ENCODE results near the gene ADGRV1.
"Not testable (repeated sequence)": the region's sequence is repeated elsewhere in the genome, so short reads cannot be mapped to it uniquely, and the experiment has no call there.

ADGRV1 gene

GRCh38 chr5:90562341-90562740, 3.7 kb downstream of the ADGRV1 start:
- no peak overlapping the region for H3K4me3 ChIP-seq (ENCODE audit: insufficient read depth, low read depth, low read length, poor library complexity, severe bottlenecking)
- no peaks in the 10 kb centered on the region for H3K36me3 ChIP-seq (ENCODE audit: control insufficient read depth, insufficient read depth, low read length)
- no peaks in the 10 kb centered on the region for H3K4me1 ChIP-seq (ENCODE audit: control insufficient read depth, insufficient read depth, low read length, poor library complexity, severe bottlenecking)
- H3K9me3 ChIP-seq (ENCODE audit: control insufficient read depth, low read length): no peaks in the 10 kb centered on the region
- H3K27me3 ChIP-seq (replicated peaks; ENCODE audit: control insufficient read depth, insufficient read depth, low read length, poor library complexity, severe bottlenecking): peaks cover 7% of the 10 kb centered on the region
- no peak for DNase-seq
- no peak overlapping the region for H3K27ac ChIP-seq (ENCODE audit: insufficient read depth, low read length, poor library complexity, severe bottlenecking)

- Histone ChIP-seq H3K27me3 (replicated peaks; ENCODE audit: control insufficient read depth, insufficient read depth, low read length, poor library complexity, severe bottlenecking) (peaks cover 7% of the 10 kb centered on the region), H3K36me3 (ENCODE audit: control insufficient read depth, insufficient read depth, low read length) (no peaks in the 10 kb centered on the region), H3K4me3 (ENCODE audit: insufficient read depth, low read depth, low read length, poor library complexity, severe bottlenecking) (no peak overlapping the region), H3K27ac (ENCODE audit: insufficient read depth, low read length, poor library complexity, severe bottlenecking) (no peak overlapping the region), H3K9me3 (ENCODE audit: control insufficient read depth, low read length) (no peaks in the 10 kb centered on the region), H3K4me1 (ENCODE audit: control insufficient read depth, insufficient read depth, low read length, poor library complexity, severe bottlenecking) (no peaks in the 10 kb centered on the region)
- DNase-seq: no peak
Observed at GRCh38 chr5:90563108-90563507, 4.5 kb downstream of the ADGRV1 start.

GRCh38 chr5:90565491-90565890, 6.9 kb downstream of the ADGRV1 start:
- Histone ChIP-seq H3K4me1 (ENCODE audit: control insufficient read depth, insufficient read depth, low read length, poor library complexity, severe bottlenecking) (no peaks in the 10 kb centered on the region), H3K27me3 (replicated peaks; ENCODE audit: control insufficient read depth, insufficient read depth, low read length, poor library complexity, severe bottlenecking) (no peaks in the 10 kb centered on the region), H3K4me3 (ENCODE audit: insufficient read depth, low read depth, low read length, poor library complexity, severe bottlenecking) (no peak overlapping the region), H3K27ac (ENCODE audit: insufficient read depth, low read length, poor library complexity, severe bottlenecking) (no peak overlapping the region), H3K9me3 (ENCODE audit: control insufficient read depth, low read length) (no peaks in the 10 kb centered on the region), H3K36me3 (ENCODE audit: control insufficient read depth, insufficient read depth, low read length) (no peaks in the 10 kb centered on the region)
- no peak for DNase-seq

- no peaks in the 10 kb centered on the region for H3K36me3 ChIP-seq (ENCODE audit: control insufficient read depth, insufficient read depth, low read length)
- H3K4me3 ChIP-seq (ENCODE audit: insufficient read depth, low read depth, low read length, poor library complexity, severe bottlenecking): no peak overlapping the region
- no peaks in the 10 kb centered on the region for H3K4me1 ChIP-seq (ENCODE audit: control insufficient read depth, insufficient read depth, low read length, poor library complexity, severe bottlenecking)
- no peaks in the 10 kb centered on the region for H3K9me3 ChIP-seq (ENCODE audit: control insufficient read depth, low read length)
- no peak overlapping the region for H3K27ac ChIP-seq (ENCODE audit: insufficient read depth, low read length, poor library complexity, severe bottlenecking)
- DNase-seq: no peak
- no peaks in the 10 kb centered on the region for H3K27me3 ChIP-seq (replicated peaks; ENCODE audit: control insufficient read depth, insufficient read depth, low read length, poor library complexity, severe bottlenecking)
Observed at GRCh38 chr5:90569084-90569483, 10.5 kb downstream of the ADGRV1 start.

GRCh38 chr5:90570034-90570433, 11.4 kb downstream of the ADGRV1 start:
- H3K9me3 ChIP-seq (ENCODE audit: control insufficient read depth, low read length): no peaks in the 10 kb centered on the region
- no peaks in the 10 kb centered on the region for H3K4me1 ChIP-seq (ENCODE audit: control insufficient read depth, insufficient read depth, low read length, poor library complexity, severe bottlenecking)
- DNase-seq: no peak
- no peak overlapping the region for H3K4me3 ChIP-seq (ENCODE audit: insufficient read depth, low read depth, low read length, poor library complexity, severe bottlenecking)
- no peaks in the 10 kb centered on the region for H3K36me3 ChIP-seq (ENCODE audit: control insufficient read depth, insufficient read depth, low read length)
- no peaks in the 10 kb centered on the region for H3K27me3 ChIP-seq (replicated peaks; ENCODE audit: control insufficient read depth, insufficient read depth, low read length, poor library complexity, severe bottlenecking)
- H3K27ac ChIP-seq (ENCODE audit: insufficient read depth, low read length, poor library complexity, severe bottlenecking): no peak overlapping the region

GRCh38 chr5:90571147-90571773, 12.7 kb downstream of the ADGRV1 start:
- no peaks in the 10 kb centered on the region for H3K4me1 ChIP-seq (ENCODE audit: control insufficient read depth, insufficient read depth, low read length, poor library complexity, severe bottlenecking)
- H3K4me3 ChIP-seq (ENCODE audit: insufficient read depth, low read depth, low read length, poor library complexity, severe bottlenecking): no peak overlapping the region
- no peaks in the 10 kb centered on the region for H3K9me3 ChIP-seq (ENCODE audit: control insufficient read depth, low read length)
- no peak overlapping the region for H3K27ac ChIP-seq (ENCODE audit: insufficient read depth, low read length, poor library complexity, severe bottlenecking)
- no peaks in the 10 kb centered on the region for H3K27me3 ChIP-seq (replicated peaks; ENCODE audit: control insufficient read depth, insufficient read depth, low read length, poor library complexity, severe bottlenecking)
- H3K36me3 ChIP-seq (ENCODE audit: control insufficient read depth, insufficient read depth, low read length): no peaks in the 10 kb centered on the region
- DNase-seq: no peak

- Histone ChIP-seq H3K36me3 (ENCODE audit: control insufficient read depth, insufficient read depth, low read length) (no peaks in the 10 kb centered on the region), H3K4me3 (ENCODE audit: insufficient read depth, low read depth, low read length, poor library complexity, severe bottlenecking) (no peak overlapping the region), H3K9me3 (ENCODE audit: control insufficient read depth, low read length) (no peaks in the 10 kb centered on the region), H3K4me1 (ENCODE audit: control insufficient read depth, insufficient read depth, low read length, poor library complexity, severe bottlenecking) (no peaks in the 10 kb centered on the region), H3K27me3 (replicated peaks; ENCODE audit: control insufficient read depth, insufficient read depth, low read length, poor library complexity, severe bottlenecking) (no peaks in the 10 kb centered on the region), H3K27ac (ENCODE audit: insufficient read depth, low read length, poor library complexity, severe bottlenecking) (no peak overlapping the region)
- no peak for DNase-seq
Observed at GRCh38 chr5:90575712-90576111, 17.1 kb downstream of the ADGRV1 start.

- DNase-seq; H3K4me1 ChIP-seq (ENCODE audit: control insufficient read depth, insufficient read depth, low read length, poor library complexity, severe bottlenecking); H3K4me3 ChIP-seq (ENCODE audit: insufficient read depth, low read depth, low read length, poor library complexity, severe bottlenecking); H3K27me3 ChIP-seq (replicated peaks; ENCODE audit: control insufficient read depth, insufficient read depth, low read length, poor library complexity, severe bottlenecking); H3K9me3 ChIP-seq (ENCODE audit: control insufficient read depth, low read length); H3K27ac ChIP-seq (ENCODE audit: insufficient read depth, low read length, poor library complexity, severe bottlenecking); H3K36me3 ChIP-seq (ENCODE audit: control insufficient read depth, insufficient read depth, low read length): not testable (repeated sequence)
Observed at GRCh38 chr5:90576566-90576965, 18.0 kb downstream of the ADGRV1 start.

- H3K27me3 ChIP-seq (replicated peaks; ENCODE audit: control insufficient read depth, insufficient read depth, low read length, poor library complexity, severe bottlenecking); H3K4me1 ChIP-seq (ENCODE audit: control insufficient read depth, insufficient read depth, low read length, poor library complexity, severe bottlenecking); H3K36me3 ChIP-seq (ENCODE audit: control insufficient read depth, insufficient read depth, low read length); H3K9me3 ChIP-seq (ENCODE audit: control insufficient read depth, low read length); H3K27ac ChIP-seq (ENCODE audit: insufficient read depth, low read length, poor library complexity, severe bottlenecking); DNase-seq; H3K4me3 ChIP-seq (ENCODE audit: insufficient read depth, low read depth, low read length, poor library complexity, severe bottlenecking): not testable (repeated sequence)
Observed at GRCh38 chr5:90579905-90580304, 21.3 kb downstream of the ADGRV1 start.

GRCh38 chr5:90581956-90582355, 23.4 kb downstream of the ADGRV1 start:
- DNase-seq: no peak
- Histone ChIP-seq H3K9me3 (ENCODE audit: control insufficient read depth, low read length) (no peaks in the 10 kb centered on the region), H3K27me3 (replicated peaks; ENCODE audit: control insufficient read depth, insufficient read depth, low read length, poor library complexity, severe bottlenecking) (peaks cover 3% of the 10 kb centered on the region), H3K4me1 (ENCODE audit: control insufficient read depth, insufficient read depth, low read length, poor library complexity, severe bottlenecking) (no peaks in the 10 kb centered on the region), H3K4me3 (ENCODE audit: insufficient read depth, low read depth, low read length, poor library complexity, severe bottlenecking) (no peak overlapping the region), H3K36me3 (ENCODE audit: control insufficient read depth, insufficient read depth, low read length) (no peaks in the 10 kb centered on the region), H3K27ac (ENCODE audit: insufficient read depth, low read length, poor library complexity, severe bottlenecking) (no peak overlapping the region)
